GM21825 (cell line): Measurements from ENCODE around the gene CPED1.
"Not testable (repeated sequence)": the region's sequence is repeated elsewhere in the genome, so short reads cannot be mapped to it uniquely, and the experiment has no call there.

ENCODE experiments used
- ATAC-seq: cut with Tn5 transposase; IDR thresholded peaks from one replicate; pipeline ENCODE4 v1.9.1; 2021; ENCODE audit warnings: mild to moderate bottlenecking, moderate library complexity; ENCODE audit not compliant: unreplicated experiment

CPED1 gene

DNA sequence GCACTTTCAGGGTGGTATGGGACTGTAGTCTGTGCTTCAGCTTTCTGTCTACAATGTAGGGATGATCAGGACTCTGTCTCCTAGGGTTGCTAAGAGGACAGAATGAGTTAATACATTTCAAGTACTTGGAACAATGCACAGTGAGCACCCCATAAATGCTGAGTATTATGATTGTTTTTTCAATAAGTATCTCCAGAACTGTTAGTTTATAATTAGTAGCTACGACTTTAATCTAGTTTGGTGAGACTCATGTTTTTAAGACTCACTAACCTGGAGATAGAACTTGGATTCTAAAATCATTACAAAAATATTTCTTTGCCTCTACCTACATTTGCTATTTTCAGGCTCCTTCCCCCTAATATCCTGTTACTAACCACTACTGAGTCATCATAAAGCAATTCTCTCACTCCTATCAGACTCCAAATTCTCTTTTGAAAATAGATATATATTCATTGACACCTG lies 95.3 kb downstream of the CPED1 start:
- ATAC-seq: no peak

- ATAC-seq: no peak
These were observed 95.7 kb downstream of the CPED1 start for GRCh38 chr7:121084256-121084655.

- ATAC-seq: no peak
These were observed 96.3 kb downstream of the CPED1 start for GRCh38 chr7:121084748-121085336.

DNA sequence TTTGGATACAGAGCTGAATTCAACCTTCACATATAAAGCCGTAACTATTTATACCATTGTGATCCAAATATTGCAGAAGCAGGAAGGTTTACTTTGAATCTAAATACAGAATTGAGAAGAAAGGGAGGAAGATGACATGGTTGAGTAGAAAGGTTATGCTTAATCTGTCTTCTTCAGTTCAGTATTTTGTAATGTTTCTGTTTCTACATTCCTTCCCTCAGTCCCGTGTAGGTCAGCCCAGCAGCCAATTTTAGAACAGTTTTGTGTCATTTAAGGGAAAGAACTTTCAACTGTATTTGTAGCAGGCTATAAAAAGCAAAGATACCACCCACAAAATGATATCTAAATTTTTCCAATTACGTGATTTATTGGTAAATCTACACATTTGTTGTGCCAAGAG lies 97.4 kb downstream of the CPED1 start:
- no peak for ATAC-seq

- ATAC-seq: no peak
These were observed 100.4 kb downstream of the CPED1 start for GRCh38 chr7:121088870-121089269.

GRCh38 chr7:121094829-121095228 lies 106.3 kb downstream of the CPED1 start:
- ATAC-seq: no peak

GRCh38 chr7:121097577-121097976 lies 109.1 kb downstream of the CPED1 start:
- no peak for ATAC-seq

DNA sequence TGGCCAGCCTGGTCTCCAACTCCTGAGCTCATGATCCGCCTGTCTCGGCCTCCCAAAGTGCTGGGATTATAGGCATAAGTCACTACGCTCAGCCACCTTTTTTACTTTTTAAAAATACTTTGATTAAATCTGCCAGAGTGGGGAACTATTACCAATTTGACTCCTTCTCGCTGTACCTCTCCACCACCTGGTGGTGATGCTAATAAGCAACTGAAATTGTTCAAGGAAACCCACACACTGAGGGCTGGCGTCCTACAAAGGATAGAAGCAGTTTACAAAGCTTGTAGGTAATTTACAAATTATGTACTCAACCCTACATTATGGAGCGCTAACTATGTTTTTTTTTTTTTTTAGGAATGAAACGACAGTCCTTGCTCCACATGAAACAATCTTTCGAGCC lies 111.1 kb downstream of the CPED1 start:
- no peak for ATAC-seq

DNA sequence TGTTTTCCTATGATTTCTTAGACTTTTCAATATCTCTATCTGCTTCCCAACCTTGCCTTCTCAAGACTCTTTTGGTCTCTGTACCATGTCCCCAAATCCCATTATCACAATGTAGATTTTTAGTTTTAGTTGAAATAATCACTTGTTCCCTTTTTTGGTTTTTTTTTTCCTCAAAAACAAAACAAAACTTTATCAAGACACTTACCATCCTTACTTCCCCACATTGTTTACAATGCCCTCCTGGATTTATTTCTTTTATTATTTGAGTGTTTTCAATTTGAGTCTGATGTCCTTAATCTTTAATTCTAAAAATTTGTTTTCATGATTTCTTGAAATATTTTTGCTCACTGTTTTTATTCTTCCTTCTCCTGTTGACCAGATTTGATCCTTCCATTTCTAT lies 112.6 kb downstream of the CPED1 start:
- ATAC-seq: no peak

- no peak for ATAC-seq
These were observed 113.1 kb downstream of the CPED1 start for GRCh38 chr7:121101621-121102020.

DNA sequence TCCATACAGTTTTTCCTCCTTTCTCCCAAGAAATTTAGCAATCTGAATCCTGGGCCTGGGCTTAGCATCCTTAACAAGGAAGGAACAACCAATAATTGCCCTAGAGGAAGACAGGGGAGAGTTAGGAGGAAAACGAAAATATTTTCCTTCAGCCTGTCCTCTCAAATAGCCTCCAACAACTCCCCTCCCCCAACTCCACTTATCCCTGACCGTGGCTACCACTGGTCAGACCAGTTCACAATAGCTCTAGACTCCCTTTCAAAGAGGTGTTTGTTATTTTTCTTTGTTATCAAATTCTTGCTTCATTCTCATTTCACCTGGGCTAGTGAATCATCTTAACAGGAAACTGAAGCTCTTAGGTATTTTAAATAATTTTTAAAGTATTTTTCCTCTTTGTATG lies 114.1 kb downstream of the CPED1 start:
- ATAC-seq: no peak

GRCh38 chr7:121103086-121103485 lies 114.6 kb downstream of the CPED1 start:
- no peak for ATAC-seq

DNA sequence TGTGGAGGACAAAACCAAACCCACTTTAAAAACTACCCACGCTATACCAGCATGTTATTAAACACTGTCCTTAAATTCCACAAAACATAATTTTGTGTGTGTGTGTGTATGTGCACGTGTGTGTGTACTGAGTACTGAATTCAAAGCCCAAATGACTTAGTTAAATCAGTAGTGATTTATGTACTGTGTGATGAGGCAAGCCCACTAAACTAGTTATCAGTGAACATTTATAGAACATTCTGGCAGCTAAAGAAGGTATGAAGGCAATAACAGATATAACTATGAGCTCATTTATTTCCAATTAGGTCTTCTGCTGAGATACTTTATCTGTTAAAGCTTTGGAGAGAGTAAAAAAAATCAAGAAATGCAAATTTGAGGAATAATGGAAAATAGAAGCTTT lies 115.1 kb downstream of the CPED1 start:
- ATAC-seq: no peak

DNA sequence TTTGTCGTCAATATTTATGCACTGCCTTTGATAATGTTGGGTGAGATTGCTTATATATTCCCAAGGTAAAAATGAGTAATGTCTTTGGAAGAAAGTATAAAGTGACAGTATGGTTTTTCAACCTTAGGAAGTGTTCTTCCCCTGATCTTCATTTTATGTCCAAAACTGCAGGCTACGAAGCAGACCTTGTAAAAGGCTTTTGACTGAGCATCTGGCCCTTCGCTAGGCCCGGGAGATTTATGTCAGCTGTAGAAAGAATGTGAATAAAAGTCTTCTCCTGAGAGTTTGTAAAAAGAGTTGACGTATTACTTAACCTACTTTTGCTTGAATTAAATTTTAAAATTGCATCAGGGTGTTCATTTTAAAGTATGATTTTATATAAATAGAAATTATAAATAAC lies 116.8 kb downstream of the CPED1 start:
- no peak for ATAC-seq

DNA sequence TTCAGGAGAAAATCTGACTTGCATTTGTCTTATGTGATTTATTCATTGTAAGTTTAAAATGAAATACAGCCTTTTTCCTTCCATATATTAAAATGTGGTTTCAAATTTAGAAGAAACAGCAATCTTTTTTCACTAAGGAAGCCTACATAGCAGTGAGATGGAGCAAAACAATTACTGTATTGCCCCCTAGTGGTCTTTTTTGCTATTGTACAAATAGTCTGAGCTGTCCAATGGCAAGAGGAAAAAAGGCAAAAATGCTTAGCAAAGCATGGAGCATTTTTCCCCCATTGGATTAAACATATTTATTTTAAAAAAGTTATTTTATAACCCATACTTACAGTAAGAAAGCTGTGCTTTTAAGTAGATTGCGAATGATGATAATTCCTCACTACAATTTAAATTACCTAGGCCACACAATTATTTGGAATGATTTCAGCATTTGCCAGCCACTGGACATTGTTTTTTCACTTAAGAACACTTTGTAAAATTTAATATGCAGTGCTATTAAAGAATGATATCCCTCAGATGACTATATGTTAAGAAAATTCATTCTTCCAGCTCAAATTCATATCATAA lies 119.5 kb downstream of the CPED1 start:
- no peak for ATAC-seq

- ATAC-seq: no peak
These were observed 120.6 kb downstream of the CPED1 start for GRCh38 chr7:121109145-121109544.

DNA sequence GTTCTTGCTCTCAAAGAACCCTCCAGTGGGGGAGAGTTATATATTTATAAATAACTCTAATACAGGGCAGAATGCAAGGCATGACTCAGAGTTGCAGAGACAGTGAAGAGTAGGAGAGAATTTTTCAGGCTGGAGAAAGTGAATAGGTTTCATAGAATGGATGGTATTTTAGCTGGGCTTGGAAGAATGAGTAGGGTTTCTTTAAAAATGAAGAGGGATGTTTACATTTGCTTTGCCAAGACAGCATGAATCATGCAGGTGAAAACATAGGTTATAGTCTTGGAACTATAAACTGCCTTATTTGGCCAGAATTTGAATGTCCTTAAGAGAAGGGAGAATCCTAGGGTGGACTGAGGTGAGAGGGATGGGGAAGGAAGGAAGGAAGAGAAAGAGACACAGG lies 124.8 kb downstream of the CPED1 start:
- ATAC-seq: no peak

- no peak for ATAC-seq
These were observed 127.9 kb downstream of the CPED1 start for GRCh38 chr7:121116396-121116795.

- ATAC-seq: no peak
These were observed 130.5 kb downstream of the CPED1 start for GRCh38 chr7:121119047-121119446.

DNA sequence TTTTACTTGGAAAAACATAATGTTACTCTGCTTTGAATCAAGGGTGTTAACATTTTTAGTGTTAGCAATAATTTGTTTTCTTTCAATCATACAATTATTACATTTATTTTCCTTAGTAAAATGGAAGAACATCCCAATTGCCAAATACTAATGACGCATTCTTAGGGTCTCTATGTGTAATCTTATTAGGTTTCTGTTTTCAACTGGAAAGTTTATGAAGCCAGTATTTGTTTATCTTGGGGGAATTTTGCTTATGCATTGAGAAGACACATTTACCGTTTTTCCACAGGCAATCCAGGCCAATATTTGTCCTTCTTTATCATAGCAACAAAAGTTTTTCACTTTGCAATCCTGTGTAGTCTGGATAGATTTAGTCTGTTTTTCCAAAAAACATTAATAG lies 134.5 kb downstream of the CPED1 start:
- no peak for ATAC-seq

DNA sequence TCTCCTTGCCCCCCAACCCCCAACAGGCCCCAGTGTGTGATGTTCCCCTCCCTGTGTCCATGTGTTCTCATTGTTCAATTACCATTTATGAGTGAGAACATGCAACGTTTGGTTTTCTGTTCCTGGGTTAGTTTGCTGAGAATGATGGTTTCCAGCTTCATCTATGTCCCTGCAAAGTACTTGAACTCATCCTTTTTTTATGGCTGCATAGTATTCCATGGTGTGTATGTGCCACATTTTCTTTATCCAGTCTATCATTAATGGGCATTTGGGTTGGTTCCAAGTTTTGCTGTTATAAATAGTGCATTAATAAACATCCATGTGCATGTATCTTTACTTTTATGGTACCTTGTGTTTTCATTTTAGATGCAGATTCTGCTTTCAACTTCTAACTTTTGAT lies 136.9 kb downstream of the CPED1 start:
- ATAC-seq: not testable (repeated sequence)

- ATAC-seq: no peak
These were observed 137.7 kb downstream of the CPED1 start for GRCh38 chr7:121126201-121126600.
